Vagina (tissue), 2 donors: ENCODE measurements around the gene TAF11L14. TPM values are rescaled to one million over a fixed set of nuclear protein-coding genes. Genes with fewer than 3 reads are reported as not detected.

ENCODE experiments used
- DNase-seq, 2 donors: peaks; one replicate each; pipeline ENCODE4 v3.0.0-alpha.2; 2017; ENCODE audit errors: extremely low spot score in 2 of 2
- H3K27ac ChIP-seq: fragments of 200-600 bp; sonication (generic); one replicate; pipeline ENCODE4 v1.5.1; 2019
- H3K27me3 ChIP-seq: fragments of 200-600 bp; sonication (generic); one replicate; pipeline ENCODE4 v1.5.1; 2019
- H3K36me3 ChIP-seq, 2 donors: fragments of 200-600 bp; sonication (generic); one replicate each; pipeline ENCODE4 v1.5.1; 2017 to 2019
- H3K4me1 ChIP-seq: fragments of 200-600 bp; sonication (generic); one replicate; pipeline ENCODE4 v1.5.1; 2019
- H3K4me3 ChIP-seq, 2 donors: fragments of 200-600 bp; sonication (generic); 1 replicate in 1 of 2; 2 replicates in 1 of 2; pipeline ENCODE4 v1.5.1; 2016 to 2019
- H3K9me3 ChIP-seq: fragments of 200-600 bp; sonication (generic); one replicate; pipeline ENCODE4 v1.5.1; 2019
- POLR2A ChIP-seq, 2 donors: fragments of 450-650 bp; IDR thresholded peaks; one replicate each; pipeline ENCODE4 v1.6.1; 2017; ENCODE audit warnings: antibody characterized with exemption in 2 of 2, mild to moderate bottlenecking in 2 of 2, moderate library complexity in 2 of 2
- POLR2AphosphoS5 ChIP-seq, 2 donors: sonication (generic); formaldehyde crosslinking; IDR thresholded peaks; one replicate each; pipeline ENCODE4 v1.9.0; 2017; ENCODE audit warnings: antibody characterized with exemption in 2 of 2, mild to moderate bottlenecking in 2 of 2, low read depth in 1 of 2; ENCODE audit not compliant: insufficient read depth in 1 of 2
- intact Hi-C: fragments of 100-400 bp; cut with DNase I; formaldehyde crosslinking; loops from one replicate; pipeline ENCODE4 v1.15.1; 2023
- small RNA-seq: library from RNA; depleted of rRNA; stranded (forward); fragments of <200 nt; gene quantifications from one replicate; pipeline ENCODE3, GENCODE V24; 2016
- total RNA-seq: library from RNA; depleted of rRNA; stranded (reverse); fragments of >200 nt; gene quantifications from one replicate; pipeline ENCODE4 v1.2.3, GENCODE V29; 2016
- TF ChIP-seq, protein P1 (sequence below), 3 experiments: fragments of 450-650 bp in 2 of 3; fragments of 200-600 bp in 1 of 3; sonication (generic) in 1 of 3; IDR thresholded peaks; one replicate each; pipeline ENCODE4 v1.5.1; 2017 to 2019; ENCODE audit warnings: antibody characterized with exemption in 3 of 3, mild to moderate bottlenecking in 2 of 3, moderate library complexity in 2 of 3

TAF11L14 gene
- total RNA-seq, 1 donor from 2014 or later, result not detected

DNA sequence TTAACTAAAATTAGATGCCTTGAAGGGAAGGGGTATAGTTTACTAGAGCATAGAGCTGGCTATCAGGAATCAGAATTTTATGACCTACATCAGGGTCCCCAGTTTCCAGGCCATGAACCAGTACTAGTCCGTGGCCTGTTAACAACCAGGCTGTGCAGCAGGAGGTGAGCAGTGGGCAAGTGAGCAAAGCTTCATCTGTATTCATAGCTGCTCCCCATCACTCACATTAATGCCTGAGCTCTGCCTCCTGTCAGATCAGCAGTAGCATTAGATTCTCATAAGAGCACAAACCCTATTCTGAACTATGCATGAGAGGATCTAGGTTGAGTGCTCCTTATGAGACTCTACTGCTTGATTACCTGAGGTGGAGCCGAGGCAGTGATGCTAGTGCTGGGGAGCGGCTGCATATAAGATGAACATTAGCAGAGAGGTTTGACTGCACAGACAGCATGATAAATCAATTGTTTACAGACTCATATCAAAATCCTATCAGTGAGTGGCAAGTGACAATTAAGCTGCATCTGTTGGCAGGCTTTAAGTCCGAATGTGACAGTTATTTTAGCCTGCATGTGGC, 44.6 kb downstream of the TAF11L14 start:
- DNase-seq, result no peak
- TF ChIP-seq POLR2A (IDR thresholded peaks at IDR 0.05) (no peak), POLR2AphosphoS5 (IDR thresholded peaks at IDR 0.05; ENCODE audit: insufficient read depth in 1 of 2, low read depth in 1 of 2) (no peak)
- TF ChIP-seq, protein P1, sequence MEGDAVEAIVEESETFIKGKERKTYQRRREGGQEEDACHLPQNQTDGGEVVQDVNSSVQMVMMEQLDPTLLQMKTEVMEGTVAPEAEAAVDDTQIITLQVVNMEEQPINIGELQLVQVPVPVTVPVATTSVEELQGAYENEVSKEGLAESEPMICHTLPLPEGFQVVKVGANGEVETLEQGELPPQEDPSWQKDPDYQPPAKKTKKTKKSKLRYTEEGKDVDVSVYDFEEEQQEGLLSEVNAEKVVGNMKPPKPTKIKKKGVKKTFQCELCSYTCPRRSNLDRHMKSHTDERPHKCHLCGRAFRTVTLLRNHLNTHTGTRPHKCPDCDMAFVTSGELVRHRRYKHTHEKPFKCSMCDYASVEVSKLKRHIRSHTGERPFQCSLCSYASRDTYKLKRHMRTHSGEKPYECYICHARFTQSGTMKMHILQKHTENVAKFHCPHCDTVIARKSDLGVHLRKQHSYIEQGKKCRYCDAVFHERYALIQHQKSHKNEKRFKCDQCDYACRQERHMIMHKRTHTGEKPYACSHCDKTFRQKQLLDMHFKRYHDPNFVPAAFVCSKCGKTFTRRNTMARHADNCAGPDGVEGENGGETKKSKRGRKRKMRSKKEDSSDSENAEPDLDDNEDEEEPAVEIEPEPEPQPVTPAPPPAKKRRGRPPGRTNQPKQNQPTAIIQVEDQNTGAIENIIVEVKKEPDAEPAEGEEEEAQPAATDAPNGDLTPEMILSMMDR (IDR thresholded peaks at IDR 0.05), result no peak
- H3K4me1 ChIP-seq, result no peaks in the 10 kb centered on the region
- H3K27me3 ChIP-seq, result no peaks in the 10 kb centered on the region
- H3K27ac ChIP-seq, result no peak overlapping the region
- intact Hi-C loops, result no loop called here
- no peaks in the 10 kb centered on the region for H3K36me3 ChIP-seq
- no peak overlapping the region for H3K4me3 ChIP-seq
- no peaks in the 10 kb centered on the region for H3K9me3 ChIP-seq

DNA sequence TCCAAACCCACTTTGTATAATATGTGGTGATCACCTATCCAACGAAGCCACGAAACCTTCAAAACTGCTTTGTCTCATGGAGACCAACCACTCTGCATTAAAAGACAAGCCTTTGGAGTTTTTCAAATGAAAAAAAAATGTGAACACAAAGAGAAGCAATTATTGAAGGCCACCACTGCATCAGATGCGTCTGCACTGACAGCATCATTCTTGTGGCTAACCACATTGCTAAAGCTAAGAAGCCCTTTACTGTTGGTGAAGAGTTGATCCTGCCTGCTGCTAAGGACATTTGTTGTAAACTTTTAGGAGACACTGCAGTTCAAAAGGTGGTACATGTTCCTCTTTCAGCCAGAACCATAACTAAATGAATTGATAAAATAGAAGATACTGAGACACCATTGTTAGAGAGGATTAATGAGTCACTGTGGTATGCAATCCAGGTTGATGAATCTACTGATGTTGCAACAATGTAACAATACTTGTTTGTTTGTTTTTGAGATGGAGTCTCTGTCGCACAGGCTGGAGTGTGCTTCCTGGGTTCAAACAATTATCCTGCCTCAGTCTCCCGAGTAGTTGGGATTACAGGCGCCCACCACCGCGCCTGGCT, 45.4 kb downstream of the TAF11L14 start:
- no peaks in the 10 kb centered on the region for H3K27me3 ChIP-seq
- TF ChIP-seq POLR2AphosphoS5 (IDR thresholded peaks at IDR 0.05; ENCODE audit: insufficient read depth in 1 of 2, low read depth in 1 of 2), result no peak
- TF ChIP-seq, protein P1 (IDR thresholded peaks at IDR 0.05), result no peak
- no peak for TF ChIP-seq POLR2A (IDR thresholded peaks at IDR 0.05)
- H3K4me1 ChIP-seq, result no peaks in the 10 kb centered on the region
- H3K9me3 ChIP-seq, result no peaks in the 10 kb centered on the region
- H3K4me3 ChIP-seq, result no peak overlapping the region
- no peaks in the 10 kb centered on the region for H3K36me3 ChIP-seq
- intact Hi-C loops, result no loop called here
- no peak for DNase-seq
- no peak overlapping the region for H3K27ac ChIP-seq

DNA sequence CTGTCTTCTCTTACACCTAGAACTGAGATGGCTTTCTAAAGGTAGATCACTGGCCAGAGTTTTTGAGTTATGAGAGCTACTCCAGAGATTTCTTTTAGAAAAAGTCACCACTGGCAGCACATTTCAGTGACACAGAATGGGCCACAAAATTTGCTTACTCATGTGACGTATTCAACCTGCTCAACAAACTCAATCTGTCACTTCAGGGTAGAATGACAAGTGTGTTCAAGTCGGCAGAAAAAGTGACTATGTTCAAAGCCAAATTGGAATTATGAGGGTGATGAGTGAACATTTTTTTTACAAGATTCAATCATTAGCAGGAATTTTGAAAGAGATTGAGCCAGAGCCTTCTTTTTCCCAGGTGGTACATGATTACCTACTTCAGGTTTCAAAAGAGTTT, 46.5 kb downstream of the TAF11L14 start:
- Histone ChIP-seq H3K27me3 (no peaks in the 10 kb centered on the region), H3K9me3 (no peaks in the 10 kb centered on the region), H3K27ac (no peak overlapping the region), H3K4me1 (no peaks in the 10 kb centered on the region), H3K36me3 (no peaks in the 10 kb centered on the region), H3K4me3 (no peak overlapping the region)
- DNase-seq, result no peak
- intact Hi-C loops, result no loop called here
- no peak for TF ChIP-seq POLR2AphosphoS5 (IDR thresholded peaks at IDR 0.05; ENCODE audit: insufficient read depth in 1 of 2, low read depth in 1 of 2)
- TF ChIP-seq, protein P1 (IDR thresholded peaks at IDR 0.05), result no peak
- TF ChIP-seq POLR2A (IDR thresholded peaks at IDR 0.05), result no peak

Small RNAs within 50 kb of the gene (small RNA-seq; reads per million reads assigned to genes)
- gene AC233724.1 (not detected), gene AC233724.12 (not detected), gene AC233724.2 (not detected), gene AC233724.3 (not detected), gene AC233724.4 (not detected), gene AC233724.6 (not detected), gene AC233724.7 (not detected)

Other genes with a start within 250 kb of the TAF11L14 start
- gene TAF11L2, start 136.2 kb upstream of the TAF11L14 start, total RNA-seq, result not detected
- gene TAF11L3, start 116.1 kb upstream of the TAF11L14 start, total RNA-seq, result not detected
- gene TAF11L4, start 112.7 kb upstream of the TAF11L14 start, total RNA-seq, result not detected
- not detected for gene TAF11L5, start 109.2 kb upstream of the TAF11L14 start, total RNA-seq
- gene TAF11L6, start 105.8 kb upstream of the TAF11L14 start, total RNA-seq, result not detected
- not detected for gene TAF11L7, start 48.7 kb upstream of the TAF11L14 start, total RNA-seq
- not detected for gene TAF11L8, start 43.5 kb upstream of the TAF11L14 start, total RNA-seq
- not detected for gene TAF11L9, start 40.1 kb upstream of the TAF11L14 start, total RNA-seq
- not detected for gene TAF11L10, start 36.6 kb upstream of the TAF11L14 start, total RNA-seq
- gene TAF11L11, start 30.3 kb upstream of the TAF11L14 start, total RNA-seq, result not detected
- gene TAF11L12, start 24.1 kb upstream of the TAF11L14 start, total RNA-seq, result not detected
- gene TAF11L13, start 2.4 kb upstream of the TAF11L14 start, total RNA-seq, result not detected